D341Med (cell line): ENCODE data around the gene TMCO6.
A peak's percentile ranks its signal among the peaks of the same experiment; 100 is the strongest.

Experiments
- DNase-seq: peaks from one replicate; pipeline ENCODE4 v3.0.0; 2012; ENCODE audit warnings: low spot score

The TMCO6 gene

DNA sequence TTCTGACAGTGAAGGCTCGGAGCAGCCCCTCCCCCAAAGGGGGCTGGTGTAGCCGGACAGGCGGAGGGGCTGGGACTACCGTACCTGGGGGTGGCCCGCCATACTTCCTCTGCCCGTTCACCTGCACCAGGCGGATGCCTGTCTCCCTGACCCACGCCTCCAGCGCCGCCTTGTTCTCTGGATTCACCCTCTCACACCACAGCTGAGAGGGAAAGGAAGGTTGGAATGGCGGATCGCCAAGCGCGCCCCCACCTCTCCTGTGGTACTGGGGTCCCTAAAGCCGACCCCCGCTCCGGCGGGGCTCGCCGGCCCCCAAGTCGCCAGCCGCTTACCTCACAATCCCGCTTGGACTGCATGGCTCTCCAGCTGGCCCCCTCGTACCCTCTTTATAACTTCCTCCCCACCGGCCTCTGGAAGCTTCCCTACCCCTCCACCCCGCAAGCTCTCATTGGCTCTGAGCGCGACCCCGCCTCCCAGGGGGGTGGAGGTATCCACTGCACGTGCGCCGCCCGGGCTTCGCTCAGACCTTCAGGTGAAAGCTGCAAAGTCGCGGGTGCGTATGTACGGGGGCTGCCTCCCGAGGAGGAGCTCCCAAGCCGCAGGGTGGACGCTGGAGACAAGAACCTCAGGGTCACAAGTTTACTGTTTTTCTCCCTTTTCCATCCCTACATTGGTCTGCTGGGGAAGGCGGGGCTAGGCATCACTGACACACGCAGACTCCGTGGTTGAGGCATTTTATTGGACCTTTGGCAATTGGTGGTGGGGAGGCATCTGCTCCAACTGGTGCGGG, 34.1 kb downstream of the TMCO6 start, which contains the start of gene DND1:
Gene DND1 (minus strand): TSS at position 390 of the 790 bp plus-strand sequence. CDS start 34 bp downstream, at position 356.
- no peak for DNase-seq

DNA sequence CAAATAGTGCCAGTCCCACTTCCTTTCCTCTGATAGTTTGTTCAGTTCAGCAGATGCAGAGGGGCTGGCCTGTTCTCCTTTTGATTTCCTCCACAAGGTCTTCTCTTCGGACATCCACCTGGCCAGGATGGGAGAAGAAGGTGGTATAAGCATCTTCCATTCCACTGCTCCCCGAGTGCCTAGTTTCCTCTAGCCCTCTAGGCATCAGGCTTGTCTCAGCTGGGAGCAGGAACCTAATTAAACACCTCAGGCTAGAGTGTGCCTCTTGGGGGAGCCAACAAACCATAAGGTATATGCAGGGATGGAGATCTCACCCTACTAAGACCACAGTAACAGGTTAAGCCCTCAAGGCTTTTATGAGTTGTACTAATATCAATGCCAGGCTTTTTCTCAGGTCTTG, 35.0 kb downstream of the TMCO6 start:
- DNase-seq = no peak

DNA sequence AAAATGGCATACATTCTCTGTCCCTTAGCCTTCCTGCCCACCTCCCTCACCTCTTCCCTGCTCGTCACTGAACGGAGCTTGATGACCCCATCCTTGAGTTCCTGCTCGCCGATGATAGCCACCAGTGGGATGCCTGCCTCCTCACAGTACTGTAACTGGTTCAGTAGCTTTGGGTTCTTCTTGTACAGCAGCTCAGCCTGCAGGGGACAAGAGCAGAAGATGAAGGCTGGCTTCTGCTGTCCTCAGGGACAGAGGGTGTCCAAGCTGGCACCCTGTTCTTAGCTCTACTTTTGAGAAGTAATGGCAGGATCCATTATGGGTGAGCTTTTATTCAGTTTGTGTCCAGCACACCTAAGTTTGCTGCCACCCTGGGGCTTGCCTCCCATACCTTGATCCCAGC, 35.4 kb downstream of the TMCO6 start:
- no peak for DNase-seq

DNA sequence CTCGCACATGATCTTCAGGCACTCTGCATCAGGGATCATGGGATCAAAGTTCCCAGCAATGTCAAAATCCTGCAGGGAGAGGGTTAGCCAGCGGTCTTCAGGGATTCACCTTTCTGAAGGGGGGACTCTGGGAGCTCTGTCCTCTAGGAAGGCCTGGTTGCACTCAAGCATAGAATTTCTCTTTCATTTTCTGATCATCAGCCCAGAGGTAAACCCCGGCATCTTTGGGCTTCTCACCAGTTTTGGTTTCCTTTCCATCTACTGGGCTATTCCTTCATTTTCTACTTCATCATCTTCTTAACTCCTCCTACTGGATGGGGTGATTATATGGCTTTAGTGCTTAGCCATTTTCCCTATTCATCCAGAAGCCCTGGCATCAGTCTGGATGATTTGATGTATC, 38.7 kb downstream of the TMCO6 start:
- no peak for DNase-seq

DNA sequence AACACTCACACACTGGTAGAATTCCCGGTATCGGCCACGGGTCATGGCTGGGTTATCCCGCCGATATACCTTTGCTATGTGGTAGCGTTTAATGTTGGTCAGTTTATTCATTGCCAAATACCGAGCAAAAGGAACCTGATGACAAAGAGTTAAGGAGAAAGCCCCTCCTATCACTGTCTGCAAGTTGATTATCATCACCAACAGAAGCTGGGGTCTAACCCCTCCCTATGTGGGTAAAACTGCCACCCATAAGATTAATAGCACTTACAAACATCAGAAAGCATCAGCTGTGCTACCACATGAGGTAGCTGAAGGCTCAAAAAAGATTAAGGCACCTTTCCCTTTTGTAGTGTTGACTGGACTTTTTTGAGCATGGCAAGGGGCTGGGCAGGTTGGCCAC, 39.7 kb downstream of the TMCO6 start:
- DNase-seq = no peak

DNA sequence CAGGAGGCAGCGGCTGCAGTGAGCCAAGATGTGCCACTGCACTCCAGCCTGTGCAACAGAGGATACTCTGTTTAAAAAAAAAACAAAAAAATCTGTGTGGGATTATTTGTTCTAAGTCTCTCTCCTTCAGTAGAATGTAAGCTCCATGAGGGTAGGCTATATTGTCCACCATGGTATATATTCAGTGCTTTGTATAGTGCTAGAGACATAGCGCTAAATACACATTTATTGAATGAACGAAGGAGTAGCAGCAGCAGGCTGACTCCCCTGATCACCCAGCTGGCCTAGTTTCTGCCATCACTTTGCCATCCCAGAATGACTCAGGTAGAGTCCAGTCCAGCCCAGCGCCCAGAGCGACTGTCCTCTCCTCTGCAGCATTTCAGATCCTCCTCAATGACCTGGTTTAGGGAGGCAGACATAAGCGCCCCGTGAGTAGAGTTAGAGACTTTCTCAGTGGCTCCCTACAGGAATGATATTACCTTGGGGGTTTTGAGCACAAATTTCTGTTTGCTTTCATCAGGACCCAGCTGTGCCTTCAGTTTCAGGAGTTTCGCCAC, 51.2 kb downstream of the TMCO6 start:
- no peak for DNase-seq

DNA sequence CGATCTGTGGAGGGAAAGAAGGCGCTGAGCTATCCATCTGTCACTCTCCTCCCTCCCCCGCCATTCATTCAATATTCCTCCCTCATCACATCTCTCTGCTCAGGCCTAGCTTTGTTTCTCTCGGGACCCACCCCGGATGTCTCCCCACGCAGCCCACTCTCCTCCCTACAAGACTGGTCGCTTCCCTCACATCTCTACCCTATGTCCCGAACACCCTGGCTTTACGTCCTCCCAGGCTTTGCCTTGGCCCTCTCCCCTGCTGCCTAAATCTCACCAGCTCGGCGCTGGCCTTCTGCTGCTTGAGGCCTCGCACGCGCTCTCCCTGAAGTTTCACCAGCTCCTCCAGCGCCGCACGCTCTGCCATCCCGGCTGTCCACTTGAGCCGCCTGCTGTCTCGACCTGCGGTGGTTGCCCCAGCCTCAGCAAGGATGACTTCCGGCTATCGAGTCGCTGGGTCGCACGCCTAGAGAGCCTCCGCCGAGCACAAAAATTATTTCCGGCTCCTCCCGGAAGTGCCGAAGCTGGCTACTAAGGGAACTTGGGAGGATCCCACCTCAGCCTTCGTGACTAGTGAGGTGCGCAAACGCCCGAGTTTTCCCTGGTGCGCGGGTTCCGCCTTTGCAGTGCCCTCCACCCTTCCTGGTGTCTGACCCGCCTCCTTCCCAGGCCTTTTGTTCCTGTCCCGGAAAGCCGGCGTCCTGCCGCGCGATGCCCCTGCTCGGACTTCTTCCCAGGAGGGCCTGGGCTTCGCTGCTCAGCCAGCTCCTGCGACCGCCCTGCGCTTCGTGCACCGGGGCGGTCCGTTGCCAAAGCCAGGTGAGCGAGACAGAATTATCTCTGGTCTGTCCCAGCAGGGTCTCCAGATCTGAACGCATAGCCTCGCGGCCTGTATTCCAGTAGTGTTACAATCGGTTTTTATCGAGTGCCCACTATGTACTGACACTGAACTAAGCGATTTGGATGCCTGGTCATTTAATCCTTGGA, 52.0 kb downstream of the TMCO6 start, which contains the start of the genes HARS1 and HARS2:
Gene HARS1 (minus strand): TSS at position 430 of the 984 bp plus-strand sequence. CDS start 66 bp downstream, at position 364.
Gene HARS2 (plus strand): TSS at position 515 of the 984 bp plus-strand sequence. CDS start 194 bp downstream, at position 709.
- DNase-seq = peak; percentile 92

DNA sequence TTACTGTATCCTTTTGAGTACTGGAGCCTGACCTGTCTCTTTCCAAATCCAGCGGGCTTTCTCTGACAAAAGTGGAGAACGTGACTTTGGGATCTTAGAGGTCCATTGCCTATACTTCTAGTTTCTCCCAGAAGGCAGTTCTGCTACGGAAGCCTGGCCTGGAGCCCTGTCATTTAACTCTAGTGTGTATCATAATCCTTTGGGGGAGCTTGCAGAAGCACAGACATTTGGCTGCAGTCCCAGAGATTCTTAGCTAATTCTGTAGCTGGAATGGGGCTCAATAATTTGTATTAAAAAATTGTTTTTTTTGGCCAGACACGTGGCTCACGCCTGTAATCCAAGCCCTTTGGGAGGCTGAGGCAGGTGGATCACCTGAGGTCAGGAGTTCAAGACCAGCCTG, 55.0 kb downstream of the TMCO6 start:
- DNase-seq = peak; percentile 70
